HCEC 1CT (cell line): ENCODE results near the gene SORT1.
"Not testable (repeated sequence)": the region's sequence is repeated elsewhere in the genome, so short reads cannot be mapped to it uniquely, and the experiment has no call there.

Experiments
- DNase-seq: peaks from one replicate; pipeline ENCODE4 v3.0.0-alpha.2; 2017

The SORT1 gene

DNA sequence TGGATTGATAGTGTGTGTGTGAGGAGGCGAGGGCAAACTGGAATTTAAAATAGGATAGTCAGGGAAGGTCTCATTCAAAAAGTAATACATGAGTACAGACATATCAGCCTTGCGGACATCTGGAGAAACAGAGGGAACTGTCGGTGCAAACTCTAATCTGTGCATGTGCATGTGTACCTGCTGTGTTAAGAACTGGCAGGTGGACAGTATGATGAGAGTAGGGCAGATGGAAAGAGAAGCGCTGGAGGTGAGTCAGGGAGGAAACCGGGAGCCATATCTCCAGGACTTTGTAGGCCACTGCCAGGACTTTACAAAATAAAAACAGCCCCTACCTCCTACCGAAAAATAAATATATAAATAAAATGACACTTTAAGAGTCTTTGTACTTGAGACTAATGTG is 59.6 kb downstream of the SORT1 start:
- no peak for DNase-seq

DNA sequence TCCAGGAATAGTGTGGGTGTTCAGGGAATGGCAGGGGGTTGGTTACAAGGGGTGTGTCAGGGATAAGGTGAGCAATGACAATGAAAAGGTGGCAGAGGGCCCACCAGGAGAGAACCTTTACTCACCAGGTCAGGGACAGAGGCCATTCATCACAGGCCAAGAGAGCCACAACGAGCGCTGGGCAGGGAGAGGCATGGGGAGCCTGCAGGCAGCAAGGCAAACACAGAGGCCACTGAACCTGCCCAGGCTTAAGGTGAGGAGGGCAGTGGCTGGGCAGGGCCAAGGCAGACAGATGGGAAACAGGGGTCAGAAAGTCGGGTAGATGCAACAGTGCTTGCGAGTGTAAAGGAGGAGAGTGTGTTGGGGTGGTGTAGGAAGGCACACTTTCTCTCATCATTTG is 62.6 kb downstream of the SORT1 start:
- DNase-seq = no peak

DNA sequence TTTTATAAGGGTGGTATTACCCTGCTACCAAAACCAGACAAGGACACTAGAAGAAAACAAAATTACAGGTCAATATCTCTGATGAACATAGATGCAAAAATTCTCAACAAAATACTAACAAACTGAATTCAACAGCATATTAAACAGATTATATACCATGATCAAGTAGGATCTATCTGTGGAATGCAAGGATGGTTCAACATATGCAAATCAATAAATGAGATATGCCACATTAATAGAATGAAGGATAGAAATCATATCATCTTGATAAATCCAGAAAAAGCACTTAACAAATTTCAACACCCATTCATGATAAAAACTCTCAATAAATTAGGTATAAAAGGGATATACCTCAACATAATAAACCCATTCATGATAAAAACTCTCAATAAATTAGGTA is 66.6 kb downstream of the SORT1 start:
- no peak for DNase-seq

DNA sequence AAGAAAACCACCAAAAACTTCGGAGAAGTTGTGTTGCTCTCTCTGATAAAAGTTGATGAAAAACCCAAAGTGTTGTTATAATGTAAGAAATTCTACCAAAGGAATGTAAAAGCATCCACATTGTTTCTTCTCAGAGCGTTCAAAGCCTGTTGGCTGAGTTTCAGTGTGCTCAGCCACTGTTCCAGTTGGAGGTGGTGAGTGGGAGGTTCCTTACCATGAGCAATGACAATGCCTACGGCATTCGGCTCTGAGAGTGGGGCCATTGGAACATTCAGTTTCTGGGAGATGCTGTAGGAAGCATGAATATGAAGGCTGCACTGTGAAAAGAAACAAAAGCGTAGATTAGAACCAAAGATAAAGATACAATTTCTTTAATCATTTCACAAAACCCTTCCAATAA is 70.4 kb downstream of the SORT1 start:
- no peak for DNase-seq

DNA sequence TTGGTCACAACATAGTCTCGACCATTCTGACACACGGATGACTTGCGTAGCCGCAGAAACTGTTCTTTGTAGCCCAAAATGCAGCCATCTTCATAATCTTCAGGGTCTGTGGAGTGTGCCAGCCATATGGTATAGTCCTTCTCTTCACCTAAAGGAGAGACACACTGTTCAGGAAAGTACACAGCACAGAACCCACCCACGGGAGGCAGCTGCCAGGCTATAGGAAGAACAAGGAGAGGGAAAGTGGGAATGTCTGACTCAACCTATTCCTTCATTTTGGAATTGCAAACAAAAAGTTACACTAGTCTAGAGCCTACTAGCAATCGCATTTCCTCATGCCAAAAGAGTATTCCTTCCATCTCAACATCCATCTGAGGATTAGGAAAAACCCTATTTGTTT is 74.7 kb downstream of the SORT1 start:
- DNase-seq = no peak

DNA sequence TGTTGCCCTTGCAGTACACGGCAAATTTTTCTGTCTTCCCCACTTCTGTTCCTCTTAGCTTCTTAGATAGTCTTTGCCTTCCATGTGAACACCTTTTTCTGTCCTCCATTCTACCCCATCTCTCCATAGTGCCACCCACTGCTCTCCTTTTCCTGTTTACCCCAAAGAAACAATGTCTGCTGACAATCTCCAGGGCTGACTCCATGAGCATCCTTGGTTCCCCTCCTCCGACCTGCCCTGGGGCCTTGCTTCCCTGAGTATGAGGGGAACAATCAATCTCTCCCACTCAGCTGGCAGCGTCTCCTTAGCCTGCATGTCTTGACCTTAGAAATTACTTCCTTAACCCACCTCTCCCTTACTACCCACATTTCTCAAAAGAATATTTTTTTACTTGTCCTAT is 78.6 kb downstream of the SORT1 start:
- no peak for DNase-seq

DNA sequence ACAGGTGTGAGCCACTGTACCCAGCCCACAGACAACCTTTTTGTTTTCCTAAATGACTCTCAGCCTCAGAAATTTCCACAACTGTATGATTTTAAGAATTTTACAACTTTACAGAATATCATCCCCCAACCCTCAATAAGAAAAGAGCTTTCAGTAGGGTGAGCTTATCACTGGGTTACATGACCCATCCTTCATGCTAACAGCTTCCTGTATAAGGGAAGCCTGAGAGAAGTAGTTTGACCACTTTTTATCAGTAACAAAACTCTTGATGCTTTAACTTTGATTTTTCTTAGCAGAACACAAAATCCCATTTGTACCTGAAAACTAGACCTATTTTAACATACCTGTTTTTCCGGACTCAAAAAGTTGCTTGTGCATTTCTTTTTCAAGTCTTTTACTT is 81.2 kb downstream of the SORT1 start:
- no peak for DNase-seq

DNA sequence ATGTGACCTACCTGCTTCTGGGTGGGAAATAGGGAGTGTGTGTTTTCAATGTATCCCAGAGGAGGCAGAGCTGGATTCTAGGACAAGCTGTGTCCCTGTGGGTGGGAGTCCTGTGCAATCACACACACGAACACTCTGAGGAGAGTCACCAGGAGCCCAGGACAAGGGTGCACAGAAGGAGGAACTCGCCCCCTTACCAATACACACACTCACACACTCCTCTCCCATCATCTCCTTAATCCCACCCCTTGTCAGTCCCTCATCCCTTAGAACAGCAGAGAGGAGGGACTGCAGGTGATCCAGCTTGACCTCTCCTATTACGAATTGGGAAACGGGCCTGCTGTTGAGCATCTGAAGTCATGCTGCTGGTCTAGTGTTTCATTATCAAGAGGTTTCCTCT is 82.4 kb downstream of the SORT1 start:
- DNase-seq = no peak

DNA sequence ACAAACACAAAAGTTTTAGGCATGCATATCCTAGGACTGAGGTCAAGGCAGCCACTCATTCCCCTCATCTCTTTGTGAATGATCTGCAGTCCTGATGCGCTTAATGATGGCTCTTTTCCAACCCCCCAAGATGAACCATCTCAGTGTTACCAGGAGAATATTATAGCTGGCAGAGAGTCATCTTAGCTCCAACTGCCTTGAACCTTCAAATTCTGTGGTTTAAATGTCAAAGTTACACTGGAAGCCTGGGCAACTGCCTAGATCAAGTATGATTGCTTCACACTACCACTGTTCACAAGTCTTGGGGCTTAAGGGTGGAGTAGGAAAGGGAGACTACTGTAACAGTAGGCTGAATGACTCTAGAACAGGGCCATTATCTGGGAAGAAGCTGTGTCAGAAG is 82.9 kb downstream of the SORT1 start:
- DNase-seq = no peak

DNA sequence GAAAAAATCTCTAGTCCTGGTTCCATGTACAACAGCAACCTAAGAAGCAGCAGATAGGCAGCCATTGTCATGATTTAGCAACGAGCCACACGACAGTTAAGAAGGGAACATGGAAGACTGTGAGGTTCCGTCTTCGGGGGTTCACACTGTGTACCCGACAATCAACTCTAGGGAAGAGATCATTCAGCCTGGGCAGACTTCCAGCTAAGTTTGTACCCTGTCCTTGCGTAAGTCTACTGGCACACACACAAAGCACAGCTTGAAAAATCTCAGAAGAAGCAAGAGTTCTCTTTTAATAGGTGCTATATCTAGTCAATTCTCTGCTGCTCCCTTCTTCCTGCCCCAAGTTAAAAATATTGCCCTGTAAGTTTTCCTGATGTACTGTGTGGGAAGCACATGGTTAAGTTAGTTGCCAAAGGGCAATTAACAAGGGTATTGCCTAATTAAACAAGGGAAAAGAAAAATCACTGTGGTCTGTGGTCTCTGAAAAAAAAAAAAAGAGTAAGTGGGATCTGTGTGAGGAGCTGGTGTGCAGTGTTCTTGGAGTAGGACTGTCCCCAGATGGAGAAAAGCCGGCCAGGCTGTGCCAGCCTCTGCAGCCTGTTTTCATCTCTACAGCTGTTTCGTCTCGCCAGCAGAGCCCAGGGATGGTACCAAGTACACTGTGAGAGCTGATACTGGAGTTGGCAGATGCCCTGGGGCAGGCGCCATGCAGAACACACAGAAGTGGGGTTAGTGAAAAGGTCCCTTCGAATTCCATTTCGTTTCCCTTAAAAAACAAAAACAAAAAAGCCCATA is 84.5 kb downstream of the SORT1 start:
- no peak for DNase-seq

DNA sequence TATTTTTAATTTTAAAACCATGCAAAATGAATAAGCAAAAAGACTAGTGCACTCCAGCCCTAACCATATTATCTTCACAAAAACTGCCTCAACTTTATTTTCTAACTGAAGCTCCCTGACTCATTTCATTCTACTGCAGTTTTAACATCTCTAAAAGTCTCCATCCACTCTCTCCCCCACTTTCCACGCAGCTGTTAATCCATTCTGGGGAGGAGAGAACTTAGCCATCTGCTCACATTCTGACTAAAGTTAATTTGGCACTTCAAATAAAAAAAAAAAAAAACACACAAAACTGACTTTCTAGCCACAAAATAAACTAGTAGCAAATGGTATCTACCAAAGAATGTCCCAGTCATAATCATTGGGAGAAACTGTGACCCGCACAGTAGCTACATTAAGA is 85.5 kb downstream of the SORT1 start:
- no peak for DNase-seq

DNA sequence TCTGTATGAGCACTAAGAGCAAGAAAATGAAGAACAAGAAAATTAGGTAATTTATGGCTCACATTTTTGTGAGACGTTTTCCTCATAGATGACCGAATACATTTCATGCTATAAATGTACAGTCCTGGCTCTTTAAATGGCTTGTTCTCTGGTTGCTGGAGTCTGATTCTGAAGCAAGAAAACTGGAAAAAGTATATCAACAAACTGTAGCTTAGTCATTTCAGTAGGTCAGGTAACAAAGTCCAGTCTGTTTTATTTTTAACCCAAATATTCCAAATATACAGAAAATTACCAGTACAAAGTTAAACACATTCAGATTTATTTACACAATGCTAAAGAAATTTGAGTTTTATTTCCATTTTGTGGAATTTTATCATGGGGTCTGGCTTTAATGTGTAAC is 88.4 kb downstream of the SORT1 start:
- no peak for DNase-seq

DNA sequence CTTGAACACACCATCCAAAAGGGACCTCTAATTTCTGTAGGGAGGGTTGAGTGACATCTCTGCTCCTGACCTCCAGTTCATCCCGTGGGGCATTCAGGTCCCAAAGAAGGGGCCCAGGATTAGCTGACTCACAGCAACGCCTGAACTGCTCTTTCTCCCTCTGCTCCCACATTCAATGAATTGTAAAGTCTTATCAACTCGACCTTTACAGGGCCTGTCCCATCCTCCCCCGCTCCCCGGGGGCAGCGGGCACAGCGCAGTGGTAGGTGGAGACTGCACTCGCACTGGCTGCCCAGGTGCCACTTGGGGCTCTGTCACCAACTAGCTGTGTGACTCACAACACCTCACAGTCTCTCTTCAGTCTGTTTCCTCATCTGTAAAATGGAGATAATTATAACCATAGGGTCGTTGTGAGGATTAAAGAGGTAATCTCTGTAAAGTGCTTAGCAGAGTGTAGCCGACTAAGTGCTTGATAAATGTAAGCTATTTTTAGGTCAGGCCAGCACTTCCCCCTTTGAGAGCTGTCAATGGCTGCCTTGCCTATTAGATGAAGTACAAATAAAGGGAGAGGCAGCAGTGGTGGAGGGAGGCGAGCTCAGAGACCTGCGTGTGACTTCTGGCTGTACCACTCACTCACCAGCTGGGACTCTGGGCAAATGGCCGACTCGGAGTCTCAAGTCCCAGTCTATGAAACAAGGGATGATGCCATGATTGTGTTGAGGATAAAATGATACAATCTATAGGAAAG is 90.3 kb downstream of the SORT1 start:
- DNase-seq = no peak

DNA sequence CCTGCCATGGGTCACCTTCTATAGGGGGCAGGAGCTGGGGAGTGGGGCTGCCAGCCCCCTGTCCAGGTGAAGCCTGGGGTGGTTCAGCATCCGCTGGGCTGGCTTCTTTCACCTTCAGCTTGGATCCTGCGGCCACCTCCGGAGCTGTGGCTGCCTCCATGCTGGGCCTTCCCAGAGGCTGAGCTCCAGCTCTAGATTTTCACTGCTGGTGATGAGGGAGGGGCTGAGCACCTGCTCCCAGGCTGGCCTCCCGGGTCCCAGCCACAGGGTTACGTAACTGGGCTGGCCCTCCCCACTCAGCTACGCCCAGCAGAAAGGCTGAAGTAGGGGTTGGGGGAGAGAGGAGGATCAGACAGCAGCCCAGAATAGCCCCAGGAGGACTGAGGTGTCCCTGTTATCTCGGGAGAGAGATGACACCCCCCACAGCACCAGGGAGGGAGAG is 90.9 kb downstream of the SORT1 start, which contains the start of gene MYBPHL:
MYBPHL (minus strand) TSS at position 180 of the 442 bp plus-strand sequence; CDS start at position 160, 20 bp downstream.
- DNase-seq = no peak

DNA sequence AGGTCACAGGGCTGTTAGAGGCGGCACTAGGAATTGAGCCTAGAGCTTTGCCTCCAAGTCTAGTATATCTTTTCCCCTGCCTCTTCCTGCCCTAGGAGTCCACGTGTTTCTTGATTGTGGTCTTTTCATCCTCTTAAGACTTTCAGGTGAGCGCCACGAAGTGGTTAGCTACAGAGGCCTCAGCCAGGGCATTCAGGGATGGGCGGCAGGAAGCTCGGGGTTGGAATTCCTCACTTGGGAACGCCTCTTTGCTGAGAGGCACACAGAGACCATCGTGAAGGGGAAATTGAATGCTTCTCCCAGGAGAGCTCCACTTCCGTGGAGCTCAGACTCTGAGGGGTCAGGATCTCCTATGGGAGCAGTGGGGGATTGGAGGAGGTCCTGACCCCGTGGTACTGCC is 91.7 kb downstream of the SORT1 start:
- not testable (repeated sequence) for DNase-seq

DNA sequence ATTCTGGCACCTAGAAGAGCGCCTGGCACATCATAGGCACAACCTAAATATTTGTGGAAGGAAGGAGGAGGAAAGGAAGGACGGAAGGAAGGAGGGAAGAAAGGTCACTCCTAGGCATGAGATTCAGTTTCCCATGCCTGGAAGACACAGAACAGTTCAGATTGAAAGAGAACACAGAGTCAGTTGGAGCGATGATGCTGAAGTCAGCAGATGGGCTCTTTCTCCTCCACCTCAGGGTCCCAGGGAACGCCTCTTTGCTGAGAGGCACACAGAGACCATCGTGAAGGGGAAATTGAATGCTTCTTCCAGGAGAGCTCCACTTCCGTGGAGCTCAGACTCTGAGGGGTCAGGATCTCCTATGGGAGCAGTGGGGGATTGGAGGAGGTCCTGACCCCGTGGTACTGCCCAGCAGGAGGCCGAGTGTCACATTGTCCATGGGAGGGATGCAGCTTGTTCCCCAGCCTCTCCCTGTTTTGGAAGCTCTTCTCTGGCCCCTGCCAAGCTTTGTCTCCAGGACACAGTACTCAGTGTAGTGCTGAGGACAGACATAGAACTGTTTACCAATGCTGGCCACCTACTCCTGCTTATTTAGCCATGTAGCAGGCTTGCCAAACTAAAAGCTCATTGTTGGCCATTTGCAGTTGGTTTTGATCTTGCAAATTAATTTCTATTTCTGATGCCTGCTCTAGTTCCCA is 93.3 kb downstream of the SORT1 start:
- DNase-seq = no peak

DNA sequence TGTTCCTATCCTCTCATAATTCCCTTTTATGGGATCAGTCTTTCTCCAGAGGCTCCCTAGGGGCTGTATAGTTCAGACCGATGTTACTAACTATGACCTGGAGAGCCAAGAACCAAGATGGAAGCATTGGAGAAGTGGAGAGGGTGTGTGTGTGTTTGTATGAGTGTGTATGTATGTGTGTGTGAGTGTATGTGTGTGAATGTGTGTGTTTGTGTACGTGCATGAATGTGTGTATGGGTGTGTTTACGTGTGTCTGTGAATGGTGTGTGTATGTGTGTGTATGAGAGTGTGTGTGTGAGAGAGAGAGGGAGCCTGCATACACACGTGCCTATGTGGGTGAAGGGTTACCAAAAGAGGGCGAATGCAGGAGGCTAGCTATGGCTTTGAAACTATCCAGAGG is 95.8 kb downstream of the SORT1 start:
- DNase-seq = no peak

DNA sequence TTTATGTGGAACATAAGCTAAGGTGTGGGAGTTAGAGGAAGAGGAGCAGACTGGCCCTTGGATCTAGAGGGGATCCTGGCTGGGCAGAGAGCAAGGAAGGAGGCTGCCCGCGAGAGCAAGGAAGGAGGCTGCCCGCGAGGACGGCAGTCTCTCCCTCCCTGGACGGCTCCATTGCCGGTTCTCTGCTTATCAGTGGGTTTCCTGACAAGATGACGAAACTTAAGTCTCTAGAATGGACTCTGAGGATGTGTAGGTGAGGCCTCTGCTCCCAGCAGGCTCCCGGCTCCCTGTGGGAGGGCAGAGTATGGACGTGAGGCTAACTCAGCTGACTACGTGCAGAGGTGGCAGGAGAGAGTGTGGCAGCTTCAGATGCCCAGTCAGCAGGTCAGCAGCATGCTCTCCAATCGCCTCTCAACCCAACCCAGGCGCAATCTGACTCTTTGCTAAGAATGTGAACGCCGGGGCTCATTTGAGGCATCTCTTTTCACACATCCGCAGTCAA is 97.0 kb downstream of the SORT1 start:
- no peak for DNase-seq

DNA sequence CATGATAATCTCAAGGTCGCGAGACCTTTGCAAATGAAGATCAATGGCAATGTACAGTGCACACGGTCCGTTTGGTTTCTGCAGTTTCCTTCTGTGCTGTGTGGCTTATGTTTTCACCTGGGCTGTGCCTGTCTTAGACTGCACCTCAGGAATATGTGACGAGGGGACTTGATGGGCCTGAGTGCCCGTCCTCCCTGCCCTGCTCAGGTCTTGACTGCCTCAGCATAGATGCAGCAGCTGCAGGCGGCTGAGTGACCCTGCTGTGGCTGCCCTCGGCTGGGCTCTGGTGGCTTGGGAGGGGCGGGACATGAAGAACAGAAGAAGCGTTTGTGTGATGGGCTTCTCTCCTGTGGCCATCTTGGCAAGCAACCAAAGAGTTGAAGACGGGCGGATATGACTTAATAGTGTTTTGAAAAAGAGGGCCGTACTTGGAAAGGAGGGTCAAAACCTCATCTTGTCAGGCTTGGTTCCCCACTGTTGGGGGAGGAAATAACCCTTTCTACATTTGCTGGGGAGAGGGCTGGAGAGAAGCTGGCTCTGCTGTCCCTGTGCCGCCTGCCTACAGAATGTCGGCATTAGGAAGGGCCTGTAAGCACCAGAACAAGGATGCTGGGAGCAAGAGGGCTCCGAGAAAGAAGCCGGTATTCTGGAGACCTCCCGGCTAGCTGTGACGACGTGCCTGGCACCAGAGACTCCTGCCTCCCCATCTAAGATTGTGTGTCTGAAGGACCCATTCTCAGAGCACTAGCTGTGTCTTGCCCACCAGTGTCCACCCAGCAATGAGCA is 98.0 kb downstream of the SORT1 start:
- DNase-seq = peak; percentile 43

DNA sequence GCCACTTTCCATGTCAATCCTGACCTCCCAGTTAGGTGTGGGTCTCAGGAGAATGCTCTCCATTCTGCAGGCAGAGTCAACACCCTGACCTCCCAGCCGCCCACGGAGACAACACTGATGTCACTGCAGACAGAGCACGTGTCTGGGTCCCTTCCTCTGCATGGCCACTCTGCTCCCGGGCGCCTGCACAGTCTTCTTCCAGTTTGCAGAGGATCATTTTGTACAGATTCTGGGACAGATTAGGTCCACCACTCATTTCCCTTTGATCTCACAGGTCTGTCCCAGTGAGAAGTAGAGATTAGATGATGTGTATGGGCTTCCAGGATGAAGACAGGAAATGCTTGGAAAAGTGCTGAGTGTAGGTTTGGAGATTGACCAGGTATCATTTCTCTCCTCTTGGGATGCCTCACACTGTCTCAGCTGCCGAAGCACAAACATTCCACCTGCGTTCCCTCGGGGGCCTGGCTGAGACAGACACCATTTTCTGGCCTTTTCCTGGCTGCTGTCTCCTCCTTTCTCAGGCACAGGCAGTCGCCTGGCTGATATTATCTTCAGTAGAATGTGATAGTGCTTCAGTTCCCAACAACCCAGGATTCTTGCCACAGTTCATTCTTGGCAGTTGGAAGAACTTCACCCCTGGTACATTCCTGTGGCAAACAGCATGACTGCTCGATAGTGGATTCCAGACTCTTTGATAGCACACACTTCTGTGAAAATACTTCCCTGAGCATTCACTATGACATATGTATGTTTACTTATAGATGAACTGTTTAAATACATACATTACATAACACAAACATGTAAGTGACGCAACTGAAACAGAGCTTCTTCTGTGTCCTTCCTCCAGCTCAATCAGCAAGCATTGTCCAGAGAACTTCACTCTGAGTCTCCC is 98.8 kb downstream of the SORT1 start:
- DNase-seq = peak; percentile 75

DNA sequence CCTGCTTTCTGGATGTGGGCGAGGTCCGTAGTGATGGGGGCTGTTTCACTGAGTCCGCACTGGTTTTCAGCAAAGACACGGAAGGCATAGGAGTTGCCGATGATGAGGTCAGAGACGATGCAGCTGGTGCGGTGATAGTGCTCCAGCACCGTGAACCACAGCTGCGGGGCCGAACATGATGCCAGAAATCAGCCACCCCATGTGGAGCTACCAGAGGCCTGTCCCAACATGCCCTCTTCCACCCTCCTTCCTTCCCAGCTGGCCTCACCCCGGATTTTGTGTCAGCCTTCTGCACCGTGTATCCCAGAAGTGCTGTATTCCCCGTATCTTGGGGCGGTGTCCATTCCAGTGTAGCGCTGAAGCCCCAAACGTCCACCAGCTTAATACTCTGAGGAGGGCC is 100.9 kb downstream of the SORT1 start:
- no peak for DNase-seq
